HepG2 (cell line): ENCODE results near the gene NAA25. TPM values are rescaled to one million over a fixed set of nuclear protein-coding genes. Genes with fewer than 3 reads are reported as not detected.
A peak's percentile ranks its signal among the peaks of the same experiment; 100 is the strongest.

Source experiments
- CEBPG ChIP-seq: IDR thresholded peaks from 2 replicates; pipeline ENCODE4 v1.6.1; 2016
- GZF1 ChIP-seq: sonication (generic); formaldehyde crosslinking; IDR thresholded peaks from 2 replicates; pipeline ENCODE4 v1.5.1; 2020; ENCODE audit warnings: mild to moderate bottlenecking, missing genetic modification reagents
- KLF9 ChIP-seq: IDR thresholded peaks from 2 replicates; pipeline ENCODE4 v1.6.1; 2016; ENCODE audit warnings: low read depth
- LCORL ChIP-seq, 2 experiments: fragments of 450-650 bp in 1 of 2; sonication (generic) in 1 of 2; formaldehyde crosslinking in 1 of 2; IDR thresholded peaks; 2 replicates each; pipeline versions ENCODE4 v1.5.0 to v1.6.1; 2017 to 2020; ENCODE audit warnings: antibody characterized with exemption in 1 of 2, missing genetic modification reagents in 1 of 2
- MXI1 ChIP-seq: IDR thresholded peaks from 3 replicates; pipeline ENCODE4 v1.6.1; 2012; ENCODE audit warnings: low read depth, low read length, inconsistent platforms, borderline replicate concordance
- SIX1 ChIP-seq: sonication (generic); formaldehyde crosslinking; IDR thresholded peaks from 2 replicates; pipeline ENCODE4 v1.4.0; 2020; ENCODE audit warnings: missing genetic modification reagents, borderline replicate concordance
- ZMYM2 ChIP-seq: sonication (generic); formaldehyde crosslinking; IDR thresholded peaks from 2 replicates; pipeline ENCODE4 v1.8.0; 2022; ENCODE audit warnings: mild to moderate bottlenecking, missing genetic modification reagents
- ZNF383 ChIP-seq: sonication (generic); formaldehyde crosslinking; IDR thresholded peaks from 2 replicates; pipeline ENCODE4 v1.4.0; 2020; ENCODE audit warnings: missing genetic modification reagents, mild to moderate bottlenecking, borderline replicate concordance
- ZNF503 ChIP-seq: sonication (generic); formaldehyde crosslinking; IDR thresholded peaks from 2 replicates; pipeline ENCODE4 v1.4.0; 2020; ENCODE audit warnings: missing genetic modification reagents
- ZNF672 ChIP-seq: sonication (generic); formaldehyde crosslinking; IDR thresholded peaks from 2 replicates; pipeline ENCODE4 v1.8.1; 2022; ENCODE audit warnings: missing genetic modification reagents
- polyA plus RNA-seq, 8 experiments: library from polyadenylated mRNA; depleted of rRNA in 3 of 8; stranded (reverse) in 7 of 8; unstranded in 1 of 8; fragments of >200 nt; fragmentation: Illumina TruSeq in 4 of 8; extraction: Trizol in 4 of 8; gene quantifications; 2 replicates each; pipeline versions ENCODE4 v1.2.1 to v1.2.3, GENCODE V29; 2011 to 2016; ENCODE audit warnings: low read depth in 4 of 8, missing spikeins in 1 of 8, mixed read lengths in 1 of 8; ENCODE audit not compliant: insufficient read depth in 1 of 8
- total RNA-seq, 5 experiments: library from RNA; depleted of rRNA; stranded (reverse); fragments of >200 nt; fragmentation: Illumina TruSeq; extraction: Trizol; gene quantifications; 2 replicates each; pipeline ENCODE4 v1.2.3, GENCODE V29; 2016; ENCODE audit warnings: low read depth in 1 of 5
- TF ChIP-seq, protein P1 (sequence below): sonication (generic); formaldehyde crosslinking; IDR thresholded peaks from 2 replicates; pipeline ENCODE4 v1.5.0; 2020; ENCODE audit warnings: mild to moderate bottlenecking, missing genetic modification reagents, borderline replicate concordance
- TF ChIP-seq, protein P2 (sequence below): sonication (generic); formaldehyde crosslinking; conservative IDR thresholded peaks from 2 replicates; pipeline ENCODE4 v1.8.0; 2022; ENCODE audit warnings: mild to moderate bottlenecking, moderate library complexity, missing genetic modification reagents
- TF ChIP-seq, protein P3 (sequence below): fragments of 450-650 bp; IDR thresholded peaks from 2 replicates; pipeline ENCODE4 v1.6.1; 2017
- TF ChIP-seq, protein P4 (sequence below): sonication (generic); formaldehyde crosslinking; IDR thresholded peaks from 2 replicates; pipeline ENCODE4 v1.4.0; 2020; ENCODE audit warnings: low read depth, mild to moderate bottlenecking, missing genetic modification reagents

Gene NAA25
- total and polyA plus RNA-seq, 2 of the 13 experiments (the other 11 are each of a cell fraction or from before 2014, with no cell fraction given), result 11.4 to 32.0 TPM

DNA sequence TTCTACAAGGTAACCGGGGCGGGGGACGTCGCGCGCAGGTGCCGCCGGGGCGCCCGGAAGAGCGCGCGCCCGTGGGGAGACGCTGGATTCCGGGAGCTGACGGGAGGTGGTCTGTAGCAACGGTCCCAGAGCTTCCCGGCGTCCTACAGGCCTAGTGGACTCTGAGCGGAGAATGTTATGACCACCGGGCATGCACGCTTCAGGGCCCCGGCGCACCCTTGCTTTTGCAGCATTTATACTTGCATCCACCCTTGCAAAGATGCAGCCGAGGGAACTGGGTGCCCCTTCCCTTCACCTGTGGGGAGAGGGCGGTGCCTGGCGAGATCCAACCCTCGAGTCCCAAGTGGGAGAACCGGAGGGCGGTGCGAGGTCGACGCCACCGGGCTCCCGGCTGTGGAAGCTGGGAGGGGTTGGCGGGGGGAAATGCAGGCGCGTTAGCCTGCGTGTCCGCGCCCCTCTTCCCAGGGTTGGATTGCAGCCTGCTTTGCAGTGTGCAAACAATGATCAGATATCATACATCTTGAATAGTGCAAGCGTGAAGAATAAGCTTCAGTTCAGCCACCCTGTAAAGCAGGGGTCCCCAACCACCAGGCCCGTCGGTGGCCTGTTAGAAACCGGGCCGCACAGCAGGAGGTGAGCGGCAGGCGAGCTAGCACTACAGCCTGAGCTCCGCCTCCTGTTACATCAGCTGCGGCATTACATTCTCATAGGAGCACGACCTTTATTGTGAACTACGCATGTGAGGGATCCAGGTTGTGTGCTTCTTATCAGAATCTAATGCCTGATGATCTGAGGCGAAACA is 94.8 kb downstream of the NAA25 start (continued):
- TF ChIP-seq ZNF503 (CRISPR knock-in tag) (no peak; the same call in 1 of the 2 replicates), CEBPG (CRISPR knock-in tag) (peak; percentile 92), MXI1 (peak; percentile 30; the same call in 1 of the 3 replicates), SIX1 (CRISPR knock-in tag) (no peak), LCORL (IDR thresholded peaks at IDR 0.05) (no peak), LCORL (CRISPR knock-in tag; IDR thresholded peaks at IDR 0.05) (0 out of 2 replicates have a peak, but pooled peaks have one; percentile 45), ZNF383 (CRISPR knock-in tag) (peak; percentile 97; the same call in 1 of the 2 replicates), ZNF672 (CRISPR knock-in tag) (no peak), ZMYM2 (CRISPR knock-in tag) (no peak), GZF1 (CRISPR knock-in tag) (no peak), KLF9 (CRISPR knock-in tag) (no peak)
- TF ChIP-seq, protein P1, sequence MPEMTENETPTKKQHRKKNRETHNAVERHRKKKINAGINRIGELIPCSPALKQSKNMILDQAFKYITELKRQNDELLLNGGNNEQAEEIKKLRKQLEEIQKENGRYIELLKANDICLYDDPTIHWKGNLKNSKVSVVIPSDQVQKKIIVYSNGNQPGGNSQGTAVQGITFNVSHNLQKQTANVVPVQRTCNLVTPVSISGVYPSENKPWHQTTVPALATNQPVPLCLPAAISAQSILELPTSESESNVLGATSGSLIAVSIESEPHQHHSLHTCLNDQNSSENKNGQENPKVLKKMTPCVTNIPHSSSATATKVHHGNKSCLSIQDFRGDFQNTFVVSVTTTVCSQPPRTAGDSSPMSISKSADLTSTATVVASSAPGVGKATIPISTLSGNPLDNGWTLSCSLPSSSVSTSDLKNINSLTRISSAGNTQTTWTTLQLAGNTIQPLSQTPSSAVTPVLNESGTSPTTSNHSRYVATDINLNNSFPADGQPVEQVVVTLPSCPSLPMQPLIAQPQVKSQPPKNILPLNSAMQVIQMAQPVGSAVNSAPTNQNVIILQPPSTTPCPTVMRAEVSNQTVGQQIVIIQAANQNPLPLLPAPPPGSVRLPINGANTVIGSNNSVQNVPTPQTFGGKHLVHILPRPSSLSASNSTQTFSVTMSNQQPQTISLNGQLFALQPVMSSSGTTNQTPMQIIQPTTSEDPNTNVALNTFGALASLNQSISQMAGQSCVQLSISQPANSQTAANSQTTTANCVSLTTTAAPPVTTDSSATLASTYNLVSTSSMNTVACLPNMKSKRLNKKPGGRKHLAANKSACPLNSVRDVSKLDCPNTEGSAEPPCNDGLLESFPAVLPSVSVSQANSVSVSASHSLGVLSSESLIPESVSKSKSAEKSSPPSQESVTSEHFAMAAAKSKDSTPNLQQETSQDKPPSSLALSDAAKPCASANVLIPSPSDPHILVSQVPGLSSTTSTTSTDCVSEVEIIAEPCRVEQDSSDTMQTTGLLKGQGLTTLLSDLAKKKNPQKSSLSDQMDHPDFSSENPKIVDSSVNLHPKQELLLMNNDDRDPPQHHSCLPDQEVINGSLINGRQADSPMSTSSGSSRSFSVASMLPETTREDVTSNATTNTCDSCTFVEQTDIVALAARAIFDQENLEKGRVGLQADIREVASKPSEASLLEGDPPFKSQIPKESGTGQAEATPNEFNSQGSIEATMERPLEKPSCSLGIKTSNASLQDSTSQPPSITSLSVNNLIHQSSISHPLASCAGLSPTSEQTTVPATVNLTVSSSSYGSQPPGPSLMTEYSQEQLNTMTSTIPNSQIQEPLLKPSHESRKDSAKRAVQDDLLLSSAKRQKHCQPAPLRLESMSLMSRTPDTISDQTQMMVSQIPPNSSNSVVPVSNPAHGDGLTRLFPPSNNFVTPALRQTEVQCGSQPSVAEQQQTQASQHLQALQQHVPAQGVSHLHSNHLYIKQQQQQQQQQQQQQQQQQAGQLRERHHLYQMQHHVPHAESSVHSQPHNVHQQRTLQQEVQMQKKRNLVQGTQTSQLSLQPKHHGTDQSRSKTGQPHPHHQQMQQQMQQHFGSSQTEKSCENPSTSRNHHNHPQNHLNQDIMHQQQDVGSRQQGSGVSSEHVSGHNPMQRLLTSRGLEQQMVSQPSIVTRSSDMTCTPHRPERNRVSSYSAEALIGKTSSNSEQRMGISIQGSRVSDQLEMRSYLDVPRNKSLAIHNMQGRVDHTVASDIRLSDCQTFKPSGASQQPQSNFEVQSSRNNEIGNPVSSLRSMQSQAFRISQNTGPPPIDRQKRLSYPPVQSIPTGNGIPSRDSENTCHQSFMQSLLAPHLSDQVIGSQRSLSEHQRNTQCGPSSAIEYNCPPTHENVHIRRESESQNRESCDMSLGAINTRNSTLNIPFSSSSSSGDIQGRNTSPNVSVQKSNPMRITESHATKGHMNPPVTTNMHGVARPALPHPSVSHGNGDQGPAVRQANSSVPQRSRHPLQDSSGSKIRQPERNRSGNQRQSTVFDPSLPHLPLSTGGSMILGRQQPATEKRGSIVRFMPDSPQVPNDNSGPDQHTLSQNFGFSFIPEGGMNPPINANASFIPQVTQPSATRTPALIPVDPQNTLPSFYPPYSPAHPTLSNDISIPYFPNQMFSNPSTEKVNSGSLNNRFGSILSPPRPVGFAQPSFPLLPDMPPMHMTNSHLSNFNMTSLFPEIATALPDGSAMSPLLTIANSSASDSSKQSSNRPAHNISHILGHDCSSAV (CRISPR knock-in tag), result no peak
- TF ChIP-seq, protein P2, sequence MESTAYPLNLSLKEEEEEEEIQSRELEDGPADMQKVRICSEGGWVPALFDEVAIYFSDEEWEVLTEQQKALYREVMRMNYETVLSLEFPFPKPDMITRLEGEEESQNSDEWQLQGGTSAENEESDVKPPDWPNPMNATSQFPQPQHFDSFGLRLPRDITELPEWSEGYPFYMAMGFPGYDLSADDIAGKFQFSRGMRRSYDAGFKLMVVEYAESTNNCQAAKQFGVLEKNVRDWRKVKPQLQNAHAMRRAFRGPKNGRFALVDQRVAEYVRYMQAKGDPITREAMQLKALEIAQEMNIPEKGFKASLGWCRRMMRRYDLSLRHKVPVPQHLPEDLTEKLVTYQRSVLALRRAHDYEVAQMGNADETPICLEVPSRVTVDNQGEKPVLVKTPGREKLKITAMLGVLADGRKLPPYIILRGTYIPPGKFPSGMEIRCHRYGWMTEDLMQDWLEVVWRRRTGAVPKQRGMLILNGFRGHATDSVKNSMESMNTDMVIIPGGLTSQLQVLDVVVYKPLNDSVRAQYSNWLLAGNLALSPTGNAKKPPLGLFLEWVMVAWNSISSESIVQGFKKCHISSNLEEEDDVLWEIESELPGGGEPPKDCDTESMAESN (CRISPR knock-in tag), result no peak
- TF ChIP-seq, protein P3, sequence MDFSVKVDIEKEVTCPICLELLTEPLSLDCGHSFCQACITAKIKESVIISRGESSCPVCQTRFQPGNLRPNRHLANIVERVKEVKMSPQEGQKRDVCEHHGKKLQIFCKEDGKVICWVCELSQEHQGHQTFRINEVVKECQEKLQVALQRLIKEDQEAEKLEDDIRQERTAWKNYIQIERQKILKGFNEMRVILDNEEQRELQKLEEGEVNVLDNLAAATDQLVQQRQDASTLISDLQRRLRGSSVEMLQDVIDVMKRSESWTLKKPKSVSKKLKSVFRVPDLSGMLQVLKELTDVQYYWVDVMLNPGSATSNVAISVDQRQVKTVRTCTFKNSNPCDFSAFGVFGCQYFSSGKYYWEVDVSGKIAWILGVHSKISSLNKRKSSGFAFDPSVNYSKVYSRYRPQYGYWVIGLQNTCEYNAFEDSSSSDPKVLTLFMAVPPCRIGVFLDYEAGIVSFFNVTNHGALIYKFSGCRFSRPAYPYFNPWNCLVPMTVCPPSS, result no peak
- TF ChIP-seq, protein P4, sequence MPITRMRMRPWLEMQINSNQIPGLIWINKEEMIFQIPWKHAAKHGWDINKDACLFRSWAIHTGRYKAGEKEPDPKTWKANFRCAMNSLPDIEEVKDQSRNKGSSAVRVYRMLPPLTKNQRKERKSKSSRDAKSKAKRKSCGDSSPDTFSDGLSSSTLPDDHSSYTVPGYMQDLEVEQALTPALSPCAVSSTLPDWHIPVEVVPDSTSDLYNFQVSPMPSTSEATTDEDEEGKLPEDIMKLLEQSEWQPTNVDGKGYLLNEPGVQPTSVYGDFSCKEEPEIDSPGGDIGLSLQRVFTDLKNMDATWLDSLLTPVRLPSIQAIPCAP (CRISPR knock-in tag), result 0 out of 2 replicates have a peak, but pooled peaks have one; percentile 73
